K562 (cell line): ENCODE measurements around the gene CLTA. TPM values are rescaled to one million over a fixed set of nuclear protein-coding genes. Genes with fewer than 3 reads are reported as not detected.

Experiments
- MGA ChIP-seq: fragments of 450-650 bp; IDR thresholded peaks from 2 replicates; pipeline ENCODE4 v1.6.1; 2016; ENCODE audit warnings: mild to moderate bottlenecking, moderate library complexity
- NUFIP1 ChIP-seq: fragments of 450-650 bp; IDR thresholded peaks from 2 replicates; pipeline ENCODE4 v1.6.1; 2018; ENCODE audit not compliant: partially characterized antibody
- polyA plus RNA-seq, 8 experiments: library from polyadenylated mRNA; depleted of rRNA in 4 of 8; stranded (reverse) in 5 of 8; unstranded in 3 of 8; fragments of >200 nt; fragmentation: Nextera tagmentation in 2 of 8; fragmentation: Illumina TruSeq in 1 of 8; extraction: Ambion mirVana in 2 of 8; extraction: Trizol in 1 of 8; gene quantifications; 2 replicates each; pipeline versions ENCODE4 v1.2.1 to v1.2.3, GENCODE V29; 2011 to 2014; ENCODE audit warnings: inconsistent platforms in 1 of 8, missing spikeins in 1 of 8
- total RNA-seq, 7 experiments: library from RNA; depleted of rRNA in 6 of 7; stranded (reverse); fragments of >200 nt in 6 of 7; fragmentation: Illumina TruSeq in 2 of 7; extraction: Trizol in 2 of 7; gene quantifications; 2 replicates each; pipeline versions ENCODE4 v1.2.1 to v1.2.3, GENCODE V29; 2011 to 2021; ENCODE audit warnings: low replicate concordance in 1 of 7

The CLTA gene
- total and polyA plus RNA-seq, 9 of the 15 experiments (the other 6 are each of a cell fraction or from before 2014, with no cell fraction given): 37.8 to 219 (median 144) TPM

GRCh38 chr9:36213989-36214388 lies 23.3 kb downstream of the CLTA start (continued):
- TF ChIP-seq MGA (no peak), NUFIP1 (no peak)
- TF ChIP-seq, all 486 proteins: peak for 1
